Testis (tissue), 3 donors: ENCODE results near the gene CFAP44. TPM values are rescaled to one million over a fixed set of nuclear protein-coding genes. Genes with fewer than 3 reads are reported as not detected.

Experiments used
- DNase-seq: peaks from one replicate; pipeline ENCODE4 v3.0.0-alpha.2; 2019
- H3K27ac ChIP-seq, 2 donors: fragments of 200-600 bp; sonication (generic); one replicate each; pipeline ENCODE4 v1.5.1; 2019
- H3K27me3 ChIP-seq: fragments of 200-600 bp; sonication (generic); one replicate; pipeline ENCODE4 v1.5.1; 2019
- H3K36me3 ChIP-seq: fragments of 200-600 bp; sonication (generic); one replicate; pipeline ENCODE4 v1.5.1; 2017; ENCODE audit warnings: low read depth; ENCODE audit errors: missing control alignments
- H3K4me1 ChIP-seq: fragments of 200-600 bp; sonication (generic); one replicate; pipeline ENCODE4 v1.5.1; 2019
- H3K4me3 ChIP-seq, 2 donors: fragments of 200-600 bp; sonication (generic); one replicate each; pipeline ENCODE4 v1.5.1; 2017 to 2019
- H3K9me3 ChIP-seq: fragments of 200-600 bp; sonication (generic); one replicate; pipeline ENCODE4 v1.5.1; 2017
- CTCF ChIP-seq, 3 experiments: fragments of 450-650 bp in 2 of 3; fragments of 200-600 bp in 1 of 3; sonication (generic) in 1 of 3; IDR thresholded peaks; one replicate each; pipeline ENCODE4 v1.5.1; 2016 to 2019; ENCODE audit warnings: antibody characterized with exemption in 3 of 3, mild to moderate bottlenecking in 2 of 3, moderate library complexity in 1 of 3
- POLR2A ChIP-seq: fragments of 450-650 bp; IDR thresholded peaks from one replicate; pipeline ENCODE4 v1.6.1; 2017; ENCODE audit warnings: antibody characterized with exemption, mild to moderate bottlenecking, moderate library complexity
- WGBS, 2 donors: methylation state at CpG; one replicate each; pipeline ENCODE4 v1.1.5; 2018; 5-methylcytosine and 5-hydroxymethylcytosine counted together
- intact Hi-C: fragments of 100-400 bp; cut with DNase I; formaldehyde crosslinking; loops from one replicate; pipeline ENCODE4 v1.15.1; 2023; ENCODE audit warnings: low total_unique reads
- polyA plus RNA-seq: library from polyadenylated mRNA; stranded (reverse); fragments of 350-450 nt; fragmentation: Illumina TruSeq; extraction: RNeasy Lipid Tissue Mini Kit (QIAGEN cat#74804); gene quantifications from one replicate; pipeline ENCODE4 v1.2.3, GENCODE V29; 2014; ENCODE audit warnings: low read depth, low replicate concordance; ENCODE audit not compliant: insufficient read depth
- total RNA-seq, 2 donors: library from RNA; depleted of rRNA; stranded (reverse); fragments of >200 nt; gene quantifications; one replicate each; pipeline ENCODE4 v1.2.3, GENCODE V29; 2016

The CFAP44 gene
- total and polyA plus RNA-seq, 3 donors from 2014 or later = 14.1 to 23.0 (median 17.2) TPM

DNA sequence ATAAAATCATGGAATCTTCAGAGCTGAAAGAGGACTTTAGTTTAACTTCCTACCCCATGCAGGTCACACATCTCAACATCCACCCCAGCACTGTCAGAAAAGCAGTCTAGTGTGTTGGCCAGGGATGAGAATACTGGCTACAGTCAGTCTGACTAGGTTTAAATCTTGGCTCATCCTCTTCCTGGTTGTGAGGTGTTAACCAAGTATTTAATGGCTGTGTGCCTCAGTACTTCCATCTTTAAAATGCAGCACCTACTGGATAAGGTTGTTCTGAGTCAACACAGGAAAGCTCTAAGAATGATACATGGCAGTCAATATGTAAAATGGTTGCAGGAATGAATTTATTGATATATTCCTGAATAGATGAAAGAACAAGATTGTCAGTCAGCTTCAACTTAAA lies 3.1 kb downstream of the CFAP44 start:
- Histone ChIP-seq H3K4me3 (no peak overlapping the region), H3K36me3 (no peaks in the 10 kb centered on the region), H3K27me3 (no peaks in the 10 kb centered on the region), H3K27ac (no peak overlapping the region), H3K9me3 (no peaks in the 10 kb centered on the region), H3K4me1 (no peaks in the 10 kb centered on the region)
- intact Hi-C loops = no loop called here
- no peak for DNase-seq
- TF ChIP-seq CTCF (IDR thresholded peaks at IDR 0.05) (no peak), POLR2A (no peak)

- H3K27me3 ChIP-seq = no peaks in the 10 kb centered on the region
- H3K36me3 ChIP-seq = no peaks in the 10 kb centered on the region
- no peaks in the 10 kb centered on the region for H3K9me3 ChIP-seq
- 61 to 62% methylated on average over 3 of the region's 3 CpGs for WGBS, 2 donors
- TF ChIP-seq CTCF (IDR thresholded peaks at IDR 0.05) = no peak
- TF ChIP-seq POLR2A = no peak
- H3K4me3 ChIP-seq = no peak overlapping the region
- no peak for DNase-seq
- H3K27ac ChIP-seq = no peak overlapping the region
- intact Hi-C loops = no loop called here
- H3K4me1 ChIP-seq = no peaks in the 10 kb centered on the region
These were observed 3.9 kb downstream of the CFAP44 start for GRCh38 chr3:113437411-113437810.

GRCh38 chr3:113436809-113437208 lies 4.5 kb downstream of the CFAP44 start:
- 70 to 83% methylated on average over 1 of the region's 1 CpG for WGBS, 2 donors
- no peaks in the 10 kb centered on the region for H3K27me3 ChIP-seq
- H3K4me1 ChIP-seq = no peaks in the 10 kb centered on the region
- H3K4me3 ChIP-seq = no peak overlapping the region
- no peak for DNase-seq
- H3K27ac ChIP-seq = no peak overlapping the region
- no peak for TF ChIP-seq CTCF (IDR thresholded peaks at IDR 0.05)
- TF ChIP-seq POLR2A = no peak
- H3K9me3 ChIP-seq = no peaks in the 10 kb centered on the region
- H3K36me3 ChIP-seq = no peaks in the 10 kb centered on the region
- intact Hi-C loops = no loop called here

GRCh38 chr3:113431811-113432210 lies 9.5 kb downstream of the CFAP44 start:
- no peak overlapping the region for H3K27ac ChIP-seq
- intact Hi-C loops = no loop called here
- H3K9me3 ChIP-seq = no peaks in the 10 kb centered on the region
- no peaks in the 10 kb centered on the region for H3K27me3 ChIP-seq
- H3K4me1 ChIP-seq = no peaks in the 10 kb centered on the region
- DNase-seq = no peak
- no peak overlapping the region for H3K4me3 ChIP-seq
- H3K36me3 ChIP-seq = no peaks in the 10 kb centered on the region
- 68 to 73% methylated on average over 2 of the region's 2 CpGs for WGBS, 2 donors
- TF ChIP-seq POLR2A (no peak), CTCF (IDR thresholded peaks at IDR 0.05) (no peak)

GRCh38 chr3:113428581-113428980 lies 12.7 kb downstream of the CFAP44 start:
- intact Hi-C loops = no loop called here
- H3K9me3 ChIP-seq = no peaks in the 10 kb centered on the region
- no peaks in the 10 kb centered on the region for H3K4me1 ChIP-seq
- DNase-seq = no peak
- H3K27ac ChIP-seq = no peak overlapping the region
- TF ChIP-seq CTCF (IDR thresholded peaks at IDR 0.05) (no peak), POLR2A (no peak)
- 96 to 100% methylated on average over 1 of the region's 1 CpG for WGBS, 2 donors
- no peaks in the 10 kb centered on the region for H3K36me3 ChIP-seq
- H3K27me3 ChIP-seq = no peaks in the 10 kb centered on the region
- H3K4me3 ChIP-seq = no peak overlapping the region
